Activated effector memory CD4-positive, alpha-beta T cell treated with anti-CD3 and anti-CD28 coated beads, Interleukin-2, amount 50 U/mL, for 16 hours (primary cell): Measurements from ENCODE around the gene PMEPA1.
"Not testable (repeated sequence)": the region's sequence is repeated elsewhere in the genome, so short reads cannot be mapped to it uniquely, and the experiment has no call there.

Experiments used
- DNase-seq: peaks from one replicate; pipeline ENCODE4 v3.0.0-alpha.2; 2020

PMEPA1 gene

DNA sequence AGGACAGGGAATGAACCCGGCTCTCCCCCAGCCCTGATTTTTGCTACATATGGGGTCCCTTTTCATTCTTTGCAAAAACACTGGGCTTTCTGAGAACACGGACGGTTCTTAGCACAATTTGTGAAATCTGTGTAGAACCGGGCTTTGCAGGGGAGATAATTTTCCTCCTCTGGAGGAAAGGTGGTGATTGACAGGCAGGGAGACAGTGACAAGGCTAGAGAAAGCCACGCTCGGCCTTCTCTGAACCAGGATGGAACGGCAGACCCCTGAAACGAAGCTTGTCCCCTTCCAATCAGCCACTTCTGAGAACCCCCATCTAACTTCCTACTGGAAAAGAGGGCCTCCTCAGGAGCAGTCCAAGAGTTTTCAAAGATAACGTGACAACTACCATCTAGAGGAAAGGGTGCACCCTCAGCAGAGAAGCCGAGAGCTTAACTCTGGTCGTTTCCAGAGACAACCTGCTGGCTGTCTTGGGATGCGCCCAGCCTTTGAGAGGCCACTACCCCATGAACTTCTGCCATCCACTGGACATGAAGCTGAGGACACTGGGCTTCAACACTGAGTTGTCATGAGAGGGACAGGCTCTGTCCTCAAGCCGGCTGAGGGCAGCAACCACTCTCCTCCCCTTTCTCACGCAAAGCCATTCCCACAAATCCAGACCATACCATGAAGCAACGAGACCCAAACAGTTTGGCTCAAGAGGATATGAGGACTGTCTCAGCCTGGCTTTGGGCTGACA lies 60.8 kb downstream of the PMEPA1 start:
- peak; percentile 43 for DNase-seq

DNA sequence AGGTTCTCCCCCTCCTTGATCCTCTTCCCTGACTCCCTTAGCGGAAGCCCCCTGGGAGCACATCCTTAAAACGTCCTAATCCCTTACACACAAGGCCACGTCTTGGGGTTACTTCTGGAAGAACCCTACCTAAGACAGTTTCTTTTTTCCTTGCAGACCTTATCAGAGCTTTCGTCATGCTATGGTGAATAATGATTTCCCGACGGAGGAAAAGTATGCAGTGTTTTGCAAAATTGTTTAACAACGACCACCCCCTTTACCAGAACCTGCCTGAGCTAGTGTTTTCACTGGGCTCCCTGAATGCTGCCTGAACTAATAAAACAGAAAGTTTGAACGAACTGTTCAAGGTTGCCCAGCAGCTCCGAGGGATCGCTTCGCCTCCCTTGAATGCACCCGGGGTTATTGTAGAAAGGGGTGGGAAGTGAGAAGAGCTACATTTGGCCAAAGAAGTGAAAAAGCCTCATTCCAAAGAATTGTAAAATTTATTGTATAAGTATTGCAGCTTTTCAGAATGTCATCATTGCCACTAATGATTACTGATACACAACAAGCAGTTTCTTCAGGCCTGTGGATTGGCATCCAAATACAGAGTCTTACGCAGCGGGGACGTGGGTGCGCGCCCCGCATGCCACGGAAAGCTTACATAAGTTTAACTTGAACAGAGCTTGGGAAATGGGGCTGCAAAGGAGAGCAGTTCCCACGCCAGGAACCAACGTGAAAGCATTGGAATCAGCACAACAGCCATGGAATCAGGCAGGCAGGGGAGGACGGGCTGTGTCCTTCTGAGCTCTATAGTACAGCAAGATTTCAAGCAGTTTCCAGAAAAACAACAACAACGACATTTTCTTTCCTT lies 61.7 kb downstream of the PMEPA1 start:
- DNase-seq: peak; percentile 34

DNA sequence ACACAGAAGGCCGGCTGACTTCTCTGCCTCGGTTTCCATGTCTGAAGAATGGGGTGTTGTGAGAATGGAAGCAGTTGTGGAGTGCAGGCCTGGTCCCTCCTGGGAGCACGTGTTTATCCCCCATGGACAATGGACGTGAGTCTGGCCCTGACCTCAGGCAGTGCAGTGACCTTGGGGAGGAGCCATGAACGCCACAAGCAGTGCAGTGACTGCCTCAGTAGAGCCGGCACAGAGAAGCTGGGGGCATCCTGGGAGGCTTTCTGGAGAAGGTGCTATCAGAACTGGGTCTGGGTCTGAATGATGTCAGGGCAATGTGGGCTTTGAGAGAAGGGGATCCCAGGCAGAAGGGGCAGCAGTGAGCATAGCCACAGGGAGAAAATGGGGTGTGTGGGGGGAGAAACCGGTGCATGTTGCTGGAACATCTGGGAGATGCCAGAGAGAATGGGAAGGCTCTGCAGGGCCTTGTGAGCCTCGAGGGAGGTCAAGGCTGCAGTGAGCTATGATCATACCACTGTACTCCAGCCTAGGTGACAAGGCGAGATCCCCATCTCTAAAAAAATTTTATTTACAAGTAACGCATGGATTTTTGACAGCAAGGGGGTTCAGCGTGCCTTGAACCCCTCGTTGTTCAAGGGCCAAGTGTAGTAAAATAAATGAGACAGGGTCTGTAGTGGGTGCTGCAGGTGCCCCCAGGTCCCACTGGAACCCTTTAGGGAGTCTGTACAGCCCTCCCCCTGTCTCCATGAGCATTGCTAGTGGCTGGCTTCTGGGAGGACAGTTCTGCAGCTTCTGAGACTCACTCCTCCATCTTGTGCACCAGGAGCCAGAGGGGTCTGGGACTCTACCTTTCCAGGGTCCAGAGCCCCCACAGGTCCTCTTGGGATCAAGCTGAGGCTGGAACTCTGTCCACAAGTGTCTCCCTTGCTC lies 62.5 kb downstream of the PMEPA1 start:
- DNase-seq: peak; percentile 43

DNA sequence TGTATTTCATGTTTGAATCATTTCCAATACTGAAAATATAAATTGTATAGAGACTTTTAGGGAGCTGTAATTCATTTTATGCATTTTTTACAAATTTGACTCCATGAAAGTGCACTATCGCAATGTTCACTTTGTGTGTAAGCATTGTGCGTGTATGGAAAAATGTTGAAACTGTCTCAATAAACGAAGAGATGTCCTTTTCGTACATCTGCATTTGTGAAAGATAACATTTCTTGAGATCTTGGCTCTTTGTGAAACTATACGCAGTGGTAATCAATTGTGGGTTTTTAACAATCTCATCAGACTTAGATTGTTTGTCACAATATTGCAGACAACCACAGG lies 70.9 kb downstream of the PMEPA1 start:
- DNase-seq: no peak

DNA sequence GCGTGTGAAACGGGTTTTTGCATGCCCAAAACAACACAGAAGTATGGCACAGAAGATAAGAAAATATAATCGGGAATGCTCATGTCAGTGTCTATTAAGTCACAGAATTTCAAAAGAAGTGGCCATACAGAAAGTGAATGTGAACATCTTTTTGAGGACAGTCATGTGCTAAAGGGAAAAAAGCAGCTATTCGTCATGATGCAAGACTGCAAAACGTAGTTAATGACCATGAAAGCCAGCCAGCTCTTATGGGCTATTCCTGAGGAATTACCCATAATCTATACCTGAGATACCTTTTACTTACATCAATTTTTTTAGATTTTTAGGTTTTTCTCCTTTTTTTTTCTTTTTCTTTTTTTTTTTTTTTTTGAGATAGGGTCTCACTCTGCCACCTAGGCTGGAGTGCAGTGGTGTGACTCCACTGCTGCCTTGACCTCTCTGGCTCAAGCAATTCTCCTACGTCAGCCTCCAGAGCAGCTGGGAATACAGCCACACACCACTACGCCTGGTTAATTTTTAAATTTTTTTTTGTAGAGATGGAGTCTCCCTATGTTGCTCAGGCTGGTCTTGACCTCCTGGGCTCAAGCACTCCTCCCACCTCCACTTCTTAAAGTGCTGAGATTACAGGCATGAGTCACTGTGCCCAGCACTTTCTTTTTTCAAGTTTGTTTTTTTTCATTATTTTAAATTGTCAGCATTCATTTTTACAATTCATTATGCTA lies 71.5 kb downstream of the PMEPA1 start:
- DNase-seq: no peak

DNA sequence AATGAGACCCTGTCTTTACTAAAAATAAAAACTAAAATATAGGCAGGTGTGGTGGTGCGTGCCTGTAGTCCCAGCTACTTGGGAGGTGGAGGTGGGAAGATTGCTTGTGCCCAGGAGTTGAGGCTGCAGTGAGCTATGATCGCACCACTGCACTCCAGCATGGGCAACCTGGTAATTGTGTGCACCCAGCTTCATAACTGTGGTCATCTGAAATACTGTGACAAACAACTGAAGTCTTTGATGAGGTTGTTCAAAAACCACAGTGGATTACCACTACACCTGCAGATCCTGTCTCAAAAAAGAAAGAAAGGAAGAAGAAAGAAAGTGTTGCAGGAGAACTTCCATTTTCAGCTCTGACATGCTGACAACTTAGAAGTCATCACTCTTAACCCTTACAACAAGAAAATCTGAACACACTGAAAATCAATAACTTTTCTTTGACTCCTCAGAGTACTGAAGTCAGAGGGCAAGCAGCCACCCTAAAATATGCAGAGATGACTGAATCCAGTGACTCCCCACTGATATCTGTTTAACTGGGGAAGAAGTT lies 75.8 kb downstream of the PMEPA1 start:
- no peak for DNase-seq

DNA sequence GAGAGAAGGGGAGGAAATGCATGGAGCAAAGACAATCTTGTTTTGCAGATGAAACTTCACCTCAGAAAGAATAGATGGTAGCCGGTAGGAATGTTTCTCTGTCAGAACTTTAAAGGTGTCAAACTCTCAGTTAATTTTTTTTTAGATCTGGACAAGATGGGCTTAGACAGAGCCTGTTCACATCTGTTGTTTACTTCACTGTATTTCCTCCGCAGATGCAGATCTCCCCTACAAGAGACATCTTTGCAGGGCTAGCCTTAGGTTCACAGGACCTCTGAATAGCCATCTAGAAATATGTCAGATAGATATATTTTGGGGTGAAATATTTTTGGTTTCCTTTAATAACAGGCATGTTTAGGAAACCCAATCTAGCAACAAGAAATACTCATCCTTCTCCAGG lies 77.5 kb downstream of the PMEPA1 start:
- DNase-seq: no peak

DNA sequence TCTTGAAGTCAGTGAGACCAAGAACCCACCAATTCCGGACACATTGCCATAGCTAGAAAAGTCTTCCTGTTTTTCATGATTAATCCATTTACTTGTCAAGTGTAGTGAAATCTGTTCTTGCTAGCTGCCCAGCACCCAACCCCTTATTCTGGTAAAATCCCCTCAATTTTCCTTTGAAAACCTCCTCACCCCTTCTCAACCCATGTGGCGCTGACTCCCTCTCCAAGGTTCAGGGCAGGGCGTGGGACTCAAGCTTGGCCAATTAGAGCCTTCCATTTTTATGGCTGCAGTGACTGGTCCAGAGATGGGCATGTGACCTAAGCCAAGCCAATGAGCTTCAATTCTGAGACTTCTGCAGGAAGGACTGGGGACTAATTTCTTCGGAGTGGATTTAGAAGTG lies 79.8 kb downstream of the PMEPA1 start:
- DNase-seq: no peak

DNA sequence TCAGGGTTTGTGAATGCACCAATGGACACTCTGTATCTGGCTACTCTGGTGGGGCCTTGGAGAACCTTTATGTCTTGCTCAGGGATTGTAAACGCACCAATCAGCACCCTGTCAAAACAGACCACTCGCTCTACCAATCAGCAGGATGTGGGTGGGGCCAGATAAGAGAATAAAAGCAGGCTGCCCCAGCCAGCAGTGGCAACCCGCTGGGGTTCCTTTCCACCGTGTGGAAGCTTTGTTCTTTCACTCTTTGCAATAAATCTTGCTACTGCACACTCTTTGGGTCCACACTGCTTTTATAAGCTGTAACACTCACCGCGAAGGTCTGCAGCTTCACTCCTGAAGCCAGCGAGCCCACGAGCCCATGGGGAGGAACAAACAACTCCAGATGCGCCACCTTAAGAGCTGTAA lies 80.3 kb downstream of the PMEPA1 start:
- DNase-seq: not testable (repeated sequence)

DNA sequence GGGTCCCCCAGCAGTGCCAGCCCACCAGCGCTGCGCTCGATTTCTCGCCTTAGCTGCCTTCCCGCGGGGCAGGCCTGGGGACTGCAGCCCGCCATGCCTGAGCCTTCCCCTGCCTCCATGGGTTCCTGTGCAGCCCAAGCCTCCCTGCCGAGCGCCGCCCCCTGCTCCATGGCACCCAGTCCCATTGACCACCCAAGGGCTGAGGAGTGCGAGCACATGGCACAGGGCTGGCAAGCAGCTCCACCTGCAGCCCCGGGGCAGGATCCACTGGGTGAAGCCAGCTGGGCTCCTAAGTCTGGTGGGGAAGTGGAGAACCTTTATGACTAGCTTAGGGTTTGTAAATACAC lies 80.9 kb downstream of the PMEPA1 start:
- not testable (repeated sequence) for DNase-seq

DNA sequence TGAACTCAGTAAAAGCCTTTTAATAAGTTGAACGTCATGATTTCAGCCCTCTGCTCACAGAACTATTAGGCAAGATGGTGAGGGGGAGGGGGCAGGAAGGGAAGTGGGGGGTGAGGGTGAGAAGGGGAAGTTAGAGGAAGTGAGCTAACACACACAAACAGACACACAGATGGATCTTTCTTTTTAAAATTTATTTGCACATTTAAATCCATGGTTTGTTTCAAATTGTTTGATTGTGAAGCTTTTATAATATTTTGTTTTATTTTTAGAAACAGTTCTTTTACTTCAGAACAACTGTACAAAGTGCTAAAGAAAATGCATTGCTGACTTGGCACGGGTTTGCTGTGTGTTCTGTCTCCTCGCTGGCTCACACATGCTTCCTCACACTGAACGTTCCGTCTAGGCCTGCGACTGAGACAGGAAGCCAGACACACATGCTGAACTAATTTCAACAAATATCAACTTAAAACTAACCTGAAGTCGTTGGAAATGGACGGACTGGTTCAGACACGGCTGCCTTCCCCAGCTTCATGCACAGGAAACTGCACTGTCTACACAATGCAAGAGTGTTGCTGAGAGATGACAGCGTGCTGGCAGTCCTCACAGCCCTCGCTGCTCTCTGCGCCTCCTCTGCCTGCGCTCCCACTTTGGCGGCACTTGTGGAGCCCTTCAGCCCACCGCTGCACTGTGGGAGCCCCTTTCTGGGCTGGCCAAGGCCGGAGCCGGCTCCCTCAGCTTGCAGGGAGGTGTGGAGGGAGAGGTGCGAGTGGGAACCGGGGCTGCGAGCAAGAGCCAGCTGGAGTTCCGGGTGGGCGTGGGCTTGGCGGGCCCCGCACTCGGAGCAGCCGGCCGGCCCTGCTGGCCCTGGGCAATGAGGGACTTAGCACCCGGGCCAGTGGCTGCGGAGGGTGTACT lies 81.5 kb downstream of the PMEPA1 start:
- DNase-seq: peak; percentile 75

DNA sequence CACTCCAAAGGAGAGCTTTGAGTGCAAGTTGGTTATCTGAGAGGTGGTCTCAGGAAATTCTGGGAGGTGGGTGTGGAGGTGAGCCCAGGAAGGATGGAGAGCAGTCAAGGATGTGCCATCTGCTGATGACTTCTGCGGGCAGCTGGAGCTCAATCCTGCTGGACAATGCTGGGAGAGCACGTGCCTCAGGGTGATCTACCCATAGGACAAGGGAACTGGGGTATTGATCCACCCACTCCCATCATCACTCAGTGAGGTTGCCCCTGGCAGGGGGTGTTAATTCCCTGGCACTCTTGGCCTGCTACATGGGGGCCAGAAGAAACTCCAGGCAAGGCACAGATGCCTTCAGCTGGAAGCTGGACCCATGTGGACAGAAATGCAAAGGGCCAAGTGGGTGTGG lies 82.5 kb downstream of the PMEPA1 start:
- no peak for DNase-seq

DNA sequence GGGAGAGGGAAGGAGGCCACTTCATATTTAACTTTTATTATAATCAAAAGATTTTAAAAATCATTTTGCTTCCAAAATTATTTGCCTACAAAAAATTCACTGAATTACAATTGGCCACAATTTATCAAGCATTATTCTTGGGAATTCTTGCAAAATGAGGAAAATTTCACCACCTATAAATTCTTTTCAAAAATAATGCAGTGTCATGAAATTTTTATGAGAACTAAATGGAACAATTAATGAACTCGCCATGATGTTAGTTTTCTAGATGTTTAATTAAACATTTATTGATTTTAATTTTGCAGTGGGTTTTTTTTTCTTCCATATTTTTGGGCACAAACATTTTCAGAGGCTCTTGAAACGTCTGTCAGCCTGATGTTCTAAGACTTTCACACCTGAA lies 83.8 kb downstream of the PMEPA1 start:
- no peak for DNase-seq

DNA sequence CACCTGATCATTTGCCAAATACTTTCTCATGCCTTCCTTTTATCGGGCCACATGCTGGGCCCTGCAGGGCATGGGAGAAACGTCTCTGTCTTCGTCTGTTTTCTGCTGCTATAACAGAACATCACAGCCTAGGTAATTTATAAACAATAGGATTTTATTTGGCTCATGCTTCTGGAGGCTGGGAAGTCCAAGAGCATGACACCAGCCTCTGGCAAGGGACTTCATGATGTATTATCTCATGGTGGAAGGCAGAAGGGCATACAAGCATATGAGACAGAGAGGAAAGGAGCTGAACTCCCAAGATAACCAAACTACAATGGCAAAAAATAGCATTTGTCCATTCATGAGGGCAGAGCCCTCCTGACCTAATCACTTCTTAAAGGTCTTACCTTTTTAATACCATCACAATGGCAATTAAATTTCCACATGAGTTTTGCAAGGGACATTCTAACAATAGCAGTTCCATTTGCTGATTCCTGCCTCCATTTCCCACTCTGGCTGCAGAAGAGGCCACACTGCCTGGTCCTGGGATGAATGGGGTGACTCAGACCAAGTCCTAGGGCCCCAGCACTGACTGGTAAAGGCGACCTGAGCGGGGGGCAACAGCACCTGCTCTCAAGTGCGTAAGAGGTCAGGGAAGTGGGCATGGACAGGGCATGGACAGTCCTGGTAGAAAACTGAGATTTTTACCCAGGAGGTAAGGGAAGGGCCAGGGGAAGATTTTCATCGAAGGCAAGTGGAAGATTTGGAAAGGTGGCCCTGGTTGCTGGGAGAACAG lies 84.4 kb downstream of the PMEPA1 start:
- DNase-seq: no peak

DNA sequence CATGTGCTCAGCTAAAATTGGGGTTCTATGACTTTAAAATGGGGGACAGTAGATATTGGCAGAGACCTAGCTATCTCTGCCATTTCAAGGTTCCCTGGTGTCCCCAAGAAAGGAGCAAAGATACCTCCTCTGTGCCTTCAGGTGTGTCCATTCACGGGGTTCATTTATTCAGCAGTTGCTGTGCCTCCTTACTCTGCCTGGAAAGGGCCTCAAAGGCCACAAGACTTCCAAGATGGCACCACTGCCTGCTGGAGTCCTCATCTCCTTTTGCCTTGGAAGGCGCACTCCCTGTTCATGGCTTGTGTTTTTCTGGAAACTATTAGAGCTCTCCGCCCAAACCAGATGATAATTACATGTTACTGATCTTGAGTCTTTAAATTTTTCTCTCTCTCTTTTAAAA lies 85.7 kb downstream of the PMEPA1 start:
- DNase-seq: no peak

DNA sequence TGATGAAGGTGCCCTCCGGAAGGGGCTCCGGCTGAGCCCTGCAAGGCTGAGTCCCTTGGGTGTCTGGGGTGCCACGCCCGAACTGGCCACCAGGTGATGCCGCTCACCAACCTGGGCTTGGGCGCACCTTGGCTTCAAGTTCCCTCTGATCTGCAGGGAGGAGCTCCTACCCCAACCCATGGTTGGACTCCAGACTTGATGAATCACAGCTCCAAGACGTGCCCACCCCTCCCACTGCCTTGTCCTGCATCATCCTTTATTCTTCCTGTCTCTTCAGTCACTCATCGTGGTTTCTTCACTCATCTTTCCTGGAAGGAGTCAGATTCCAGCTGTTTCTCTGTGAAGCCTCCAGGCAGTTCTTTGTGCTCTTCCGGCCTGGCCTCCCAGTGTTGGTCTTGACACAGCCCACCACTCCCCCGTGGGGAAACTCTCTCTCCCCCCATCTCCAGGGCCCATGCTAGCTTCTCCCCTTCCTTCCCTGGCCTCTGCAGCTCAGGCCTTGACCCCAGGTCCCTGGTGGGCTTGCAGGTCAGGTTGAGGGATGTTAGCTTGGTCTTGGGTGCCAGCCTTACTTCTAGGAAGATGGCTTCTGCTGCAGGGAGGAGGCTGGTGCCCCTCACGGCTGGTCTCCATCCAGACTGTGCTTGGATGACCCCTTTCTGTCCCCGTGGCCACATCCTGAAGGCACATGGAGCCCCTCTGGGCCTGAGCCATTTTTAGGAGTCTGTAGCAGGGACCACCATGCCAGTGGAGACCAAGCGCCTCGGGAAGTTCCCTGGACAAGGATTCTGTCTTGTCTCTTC lies 87.0 kb downstream of the PMEPA1 start:
- peak; percentile 89 for DNase-seq

DNA sequence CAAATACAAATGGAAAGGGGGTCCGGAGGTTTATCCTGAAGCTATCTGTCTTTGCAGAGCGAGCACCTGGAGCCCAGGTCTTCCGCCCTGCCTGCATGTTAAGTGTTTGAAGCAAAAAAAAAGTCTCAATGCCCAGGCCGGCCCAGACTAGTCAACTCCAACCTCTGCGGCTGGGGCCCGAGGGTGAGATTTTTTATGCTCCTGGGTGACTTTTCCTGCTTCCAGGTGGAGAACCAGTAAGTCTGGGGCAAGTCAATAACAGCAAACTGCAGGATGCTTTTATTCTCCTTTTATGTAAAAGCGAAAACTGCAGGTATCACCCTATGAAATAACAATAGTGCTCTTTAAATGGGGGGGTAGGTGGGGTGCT lies 87.6 kb downstream of the PMEPA1 start:
- no peak for DNase-seq

DNA sequence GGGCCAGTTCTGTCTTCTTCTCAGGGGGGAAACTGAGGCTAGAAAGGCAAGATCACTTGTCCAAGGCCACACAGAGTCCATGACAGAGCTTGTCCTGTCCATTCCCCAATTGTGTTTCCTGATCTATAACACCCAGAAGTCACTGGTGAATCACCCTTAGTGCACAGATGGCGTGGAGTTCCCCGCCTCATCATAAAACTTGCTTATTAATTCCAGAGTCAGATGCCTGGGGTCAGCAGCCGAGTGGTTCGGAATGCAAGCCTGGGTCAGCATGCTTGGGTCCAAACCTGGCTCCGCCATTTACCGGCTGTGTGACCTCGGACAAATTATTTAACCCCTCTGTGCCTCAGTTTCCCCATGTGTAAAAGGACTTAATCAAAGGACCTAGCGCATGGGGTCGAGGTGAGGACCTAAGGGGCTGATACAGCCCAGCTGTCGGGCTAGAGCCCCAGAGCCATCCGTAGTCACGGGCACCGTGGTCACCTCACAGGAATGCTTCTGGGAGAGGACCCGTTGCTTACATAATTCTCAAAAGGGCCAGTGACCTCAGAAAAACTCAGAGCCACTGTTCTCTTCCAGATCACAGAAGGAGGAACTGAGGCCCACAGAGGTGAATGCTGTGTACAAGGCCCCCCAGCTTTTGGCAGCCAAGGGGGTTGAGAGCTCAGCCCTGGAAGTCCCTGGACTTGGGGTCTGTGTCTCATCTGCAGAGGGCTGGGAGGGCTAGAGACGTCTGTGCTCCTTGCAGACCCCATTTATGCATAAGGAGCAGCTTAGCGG lies 88.2 kb downstream of the PMEPA1 start:
- no peak for DNase-seq

DNA sequence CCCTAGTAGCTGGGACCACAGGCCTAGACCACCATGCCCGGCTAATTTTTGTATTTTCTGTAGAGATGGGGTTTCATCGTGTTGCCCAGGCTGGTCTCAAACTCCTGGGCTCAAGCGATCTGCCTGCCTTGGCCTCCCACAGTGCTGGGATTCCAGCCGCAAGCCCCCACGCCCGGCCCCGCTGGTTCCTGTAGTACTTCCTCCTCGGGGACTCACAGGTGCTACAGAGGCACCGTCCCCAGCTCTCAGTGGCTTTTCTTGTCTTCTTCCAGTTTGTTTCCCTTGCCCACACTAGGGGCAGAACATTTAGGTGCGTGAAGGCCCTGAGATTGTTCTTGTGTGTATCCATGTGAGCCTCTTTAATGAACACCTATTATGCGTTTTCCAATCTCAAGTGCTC lies 88.8 kb downstream of the PMEPA1 start:
- DNase-seq: no peak
